Peyer's patch (tissue), 4 donors: ENCODE data around the gene CTSA. TPM values are rescaled to one million over a fixed set of nuclear protein-coding genes. Genes with fewer than 3 reads are reported as not detected.

Source experiments
- DNase-seq, 3 donors: peaks; one replicate each; pipeline ENCODE4 v3.0.0-alpha.2; 2017 to 2019
- H3K27ac ChIP-seq, 4 donors: fragments of 200-600 bp; sonication (generic); one replicate each; pipeline ENCODE4 v1.5.1; 2016 to 2019
- H3K27me3 ChIP-seq, 2 donors: fragments of 200-600 bp; sonication (generic); one replicate each; pipeline ENCODE4 v1.5.1; 2019
- H3K36me3 ChIP-seq, 3 donors: fragments of 200-600 bp; sonication (generic); one replicate each; pipeline ENCODE4 v1.5.1; 2016 to 2019
- H3K4me1 ChIP-seq, 4 donors: fragments of 200-600 bp; sonication (generic); one replicate each; pipeline ENCODE4 v1.5.1; 2016 to 2019
- H3K4me3 ChIP-seq, 4 donors: fragments of 200-600 bp; sonication (generic); 1 replicate in 3 of 4; 2 replicates in 1 of 4; pipeline ENCODE4 v1.5.1; 2016 to 2019; ENCODE audit warnings: mild to moderate bottlenecking in 1 of 4
- H3K9me3 ChIP-seq, 4 donors: fragments of 200-600 bp; sonication (generic); one replicate each; pipeline ENCODE4 v1.5.1; 2016 to 2019; ENCODE audit warnings: mild to moderate bottlenecking in 1 of 4
- CTCF ChIP-seq, 6 experiments: fragments of 450-650 bp in 4 of 6; fragments of 200-600 bp in 2 of 6; sonication (generic) in 1 of 6; IDR thresholded peaks; one replicate each; pipeline ENCODE4 v1.5.1; 2017 to 2019; ENCODE audit warnings: antibody characterized with exemption in 6 of 6, mild to moderate bottlenecking in 3 of 6, moderate library complexity in 1 of 6
- POLR2A ChIP-seq, 2 donors: fragments of 450-650 bp; IDR thresholded peaks; one replicate each; pipeline ENCODE4 v1.5.1; 2017; ENCODE audit warnings: antibody characterized with exemption in 2 of 2, mild to moderate bottlenecking in 2 of 2, moderate library complexity in 2 of 2
- total RNA-seq, 4 donors: library from RNA; depleted of rRNA; stranded (reverse); fragments of >200 nt; gene quantifications; one replicate each; pipeline ENCODE4 v1.1.0, GENCODE V29; 2016

CTSA gene
- total RNA-seq, 4 donors from 2014 or later = 85.0 to 602 (median 258) TPM

- no peaks in the 10 kb centered on the region for H3K9me3 ChIP-seq
- no peak for DNase-seq
- H3K4me1 ChIP-seq = peaks cover 0 to 30% (median 12%) of the 10 kb centered on the region in 4 donors
- no peaks in the 10 kb centered on the region for H3K27me3 ChIP-seq
- no peak for TF ChIP-seq POLR2A (IDR thresholded peaks at IDR 0.05)
- no peak for TF ChIP-seq CTCF (IDR thresholded peaks at IDR 0.05)
- H3K4me3 ChIP-seq = no peak overlapping the region
- peaks cover 0 to 30% (median 0%) of the 10 kb centered on the region in 3 donors for H3K36me3 ChIP-seq
- no peak overlapping the region for H3K27ac ChIP-seq
Measured at GRCh38 chr20:45853484-45853883, 37.7 kb upstream of the CTSA start.

GRCh38 chr20:45857114-45857881, 33.8 kb upstream of the CTSA start, which contains the start of the genes ACOT8 and ZSWIM3:
Gene ACOT8, minus strand, starts transcription at chr20:45857392. Its CDS starts 77 bp downstream, at chr20:45857315.
Gene ZSWIM3, plus strand, starts transcription at chr20:45857614. Its CDS starts 212 bp downstream, at chr20:45857826.
- Histone ChIP-seq H3K9me3 (no peaks in the 10 kb centered on the region), H3K27me3 (no peaks in the 10 kb centered on the region), H3K4me3 (peak within 1 kb of the TSS; percentile 82 to 97 (median 94)), H3K4me1 (peaks cover 0 to 51% (median 12%) of the 10 kb centered on the region in 4 donors), H3K27ac (peak within 1 kb of the TSS; percentile 83 to 92 (median 89)), H3K36me3 (peaks cover 0 to 18% (median 0%) of the 10 kb centered on the region in 3 donors)
- no peak for TF ChIP-seq CTCF (IDR thresholded peaks at IDR 0.05)
- peak; percentile 56 to 86 for TF ChIP-seq POLR2A (IDR thresholded peaks at IDR 0.05)
- DNase-seq = peak; percentile 83 to 98 (median 96)

- Histone ChIP-seq H3K27me3 (no peaks in the 10 kb centered on the region), H3K9me3 (no peaks in the 10 kb centered on the region), H3K36me3 (peaks cover 0 to 13% (median 0%) of the 10 kb centered on the region in 3 donors), H3K27ac (peak overlapping the region; percentile 83 to 92 (median 89)), H3K4me3 (peak overlapping the region; percentile 82 to 97 (median 94)), H3K4me1 (peaks cover 0 to 56% (median 12%) of the 10 kb centered on the region in 4 donors)
- TF ChIP-seq CTCF (IDR thresholded peaks at IDR 0.05) = no peak
- TF ChIP-seq POLR2A (IDR thresholded peaks at IDR 0.05) = no peak
- no peak for DNase-seq
Measured at GRCh38 chr20:45857882-45858216, 33.3 kb upstream of the CTSA start.

- Histone ChIP-seq H3K27ac (no peak overlapping the region), H3K4me1 (peaks cover 0 to 62% (median 12%) of the 10 kb centered on the region in 4 donors), H3K4me3 (no peak overlapping the region), H3K27me3 (no peaks in the 10 kb centered on the region), H3K9me3 (no peaks in the 10 kb centered on the region), H3K36me3 (no peaks in the 10 kb centered on the region)
- no peak for DNase-seq
- no peak for TF ChIP-seq POLR2A (IDR thresholded peaks at IDR 0.05)
- no peak for TF ChIP-seq CTCF (IDR thresholded peaks at IDR 0.05)
Measured at GRCh38 chr20:45859916-45860315, 31.2 kb upstream of the CTSA start.

- no peaks in the 10 kb centered on the region for H3K27me3 ChIP-seq
- H3K9me3 ChIP-seq = no peaks in the 10 kb centered on the region
- H3K36me3 ChIP-seq = no peaks in the 10 kb centered on the region
- no peak overlapping the region for H3K4me3 ChIP-seq
- peaks cover 0 to 55% (median 10%) of the 10 kb centered on the region in 4 donors for H3K4me1 ChIP-seq
- no peak overlapping the region for H3K27ac ChIP-seq
- no peak for DNase-seq
- no peak for TF ChIP-seq CTCF (IDR thresholded peaks at IDR 0.05)
- TF ChIP-seq POLR2A (IDR thresholded peaks at IDR 0.05) = no peak
Measured at GRCh38 chr20:45860560-45861220, 30.4 kb upstream of the CTSA start.
